GM23338 (cell line): ENCODE results near the gene TMA7. TPM values are rescaled to one million over a fixed set of nuclear protein-coding genes. Genes with fewer than 3 reads are reported as not detected.

ENCODE experiments used
- ATAC-seq: fragments of 200-7000 bp; cut with Tn5 transposase; 3 replicates; pipeline ENCODE4 v1.9.1; 2020
- DNase-seq: peaks from one replicate; pipeline ENCODE4 v3.0.0-alpha.2; 2015; ENCODE audit warnings: low spot score
- H2AFZ ChIP-seq: fragments of 200-600 bp; sonication (generic); 2 replicates; pipeline ENCODE4 v1.8.0; 2016; ENCODE audit warnings: antibody characterized with exemption, mild to moderate bottlenecking, moderate library complexity
- H3F3A ChIP-seq: fragments of 200-600 bp; sonication (generic); replicated peaks from 2 replicates; pipeline ENCODE4 v1.8.0; 2017; ENCODE audit warnings: antibody characterized with exemption, mixed run types, low read depth
- H3K27ac ChIP-seq: fragments of 200-600 bp; sonication (generic); 2 replicates; pipeline ENCODE4 v1.6.1; 2016; ENCODE audit warnings: low read depth
- H3K27me3 ChIP-seq: fragments of 200-600 bp; sonication (generic); 2 replicates; pipeline ENCODE4 v1.8.0; 2016; ENCODE audit warnings: mild to moderate bottlenecking, mixed run types, moderate library complexity; ENCODE audit not compliant: insufficient read depth
- H3K36me3 ChIP-seq: fragments of 200-600 bp; sonication (generic); 2 replicates; pipeline ENCODE4 v1.8.0; 2016; ENCODE audit warnings: mild to moderate bottlenecking; ENCODE audit not compliant: insufficient read depth
- H3K4me1 ChIP-seq: fragments of 200-600 bp; sonication (generic); 2 replicates; pipeline ENCODE4 v1.8.0; 2016; ENCODE audit warnings: mild to moderate bottlenecking, moderate library complexity; ENCODE audit not compliant: insufficient read depth
- H3K4me2 ChIP-seq: fragments of 200-600 bp; sonication (generic); 2 replicates; pipeline ENCODE4 v1.7.1; 2017; ENCODE audit warnings: mixed run types
- H3K4me3 ChIP-seq: fragments of 200-600 bp; sonication (generic); 2 replicates; pipeline ENCODE4 v1.6.1; 2016; ENCODE audit warnings: mixed run types
- H3K79me2 ChIP-seq: fragments of 200-600 bp; sonication (generic); replicated peaks from 2 replicates; pipeline ENCODE4 v1.8.0; 2017; ENCODE audit warnings: mild to moderate bottlenecking; ENCODE audit not compliant: insufficient read depth
- H3K9me2 ChIP-seq: fragments of 200-600 bp; sonication (generic); 2 replicates; pipeline ENCODE4 v1.8.0; 2017; ENCODE audit not compliant: insufficient read depth
- H4K20me1 ChIP-seq: fragments of 200-600 bp; sonication (generic); replicated peaks from 2 replicates; pipeline ENCODE4 v1.8.0; 2017; ENCODE audit warnings: mild to moderate bottlenecking; ENCODE audit not compliant: insufficient read depth
- H3K27ac Mint-ChIP-seq: 2 replicates; pipeline ENCODE4 v1.8.0; 2020; ENCODE audit warnings: inconsistent platforms, mild to moderate bottlenecking, moderate library complexity, mixed read lengths
- H3K27me3 Mint-ChIP-seq: 3 replicates; pipeline ENCODE4 v1.8.0; 2022; ENCODE audit warnings: low read depth, mild to moderate bottlenecking, moderate library complexity, mixed read lengths, inconsistent platforms; ENCODE audit not compliant: insufficient read depth, poor library complexity
- H3K36me3 Mint-ChIP-seq: 3 replicates; pipeline ENCODE4 v1.8.0; 2021; ENCODE audit warnings: low read depth, mild to moderate bottlenecking, inconsistent platforms, moderate library complexity, mixed read lengths
- H3K4me1 Mint-ChIP-seq: 3 replicates; pipeline ENCODE4 v1.8.0; 2020; ENCODE audit warnings: mild to moderate bottlenecking, inconsistent platforms, mixed read lengths
- H3K4me3 Mint-ChIP-seq: 3 replicates; pipeline ENCODE4 v1.8.0; 2021; ENCODE audit warnings: moderate library complexity, mild to moderate bottlenecking, inconsistent platforms, mixed read lengths
- H3K9me3 Mint-ChIP-seq: 3 replicates; pipeline ENCODE4 v1.8.0; 2020; ENCODE audit warnings: moderate library complexity, mild to moderate bottlenecking, inconsistent platforms, mixed read lengths
- CREB1 ChIP-seq: fragments of 250-450 bp; sonication (Bioruptor Pico); IDR thresholded peaks from 2 replicates; pipeline ENCODE4 v1.5.0; 2020; ENCODE audit warnings: low read depth, mild to moderate bottlenecking, moderate library complexity
- CTCF ChIP-seq, 2 experiments: fragments of 200-600 bp in 1 of 2; sonication (generic) in 1 of 2; conservative IDR thresholded peaks; 2 replicates each; pipeline versions ENCODE4 v1.5.1 to v1.6.1; 2016 to 2017; ENCODE audit warnings: antibody characterized with exemption in 2 of 2, low read depth in 2 of 2, mild to moderate bottlenecking in 2 of 2, moderate library complexity in 1 of 2
- ETS1 ChIP-seq: IDR thresholded peaks from 2 replicates; pipeline ENCODE4 v1.6.1; 2016; ENCODE audit warnings: antibody characterized with exemption
- EZH2 ChIP-seq: fragments of 200-600 bp; sonication (generic); IDR thresholded peaks from one replicate; pipeline ENCODE4 v1.8.0; 2017; ENCODE audit warnings: antibody characterized with exemption, mild to moderate bottlenecking, low read depth; ENCODE audit not compliant: unreplicated experiment
- EZH2phosphoT487 ChIP-seq: fragments of 200-600 bp; sonication (generic); IDR thresholded peaks from one replicate; pipeline ENCODE4 v1.8.1; 2018; ENCODE audit warnings: antibody characterized with exemption; ENCODE audit not compliant: unreplicated experiment
- JUNB ChIP-seq: IDR thresholded peaks from one replicate; pipeline ENCODE4 v1.6.1; 2016; ENCODE audit warnings: antibody characterized with exemption; ENCODE audit not compliant: unreplicated experiment
- NANOG ChIP-seq: IDR thresholded peaks from 2 replicates; pipeline ENCODE4 v1.6.1; 2016; ENCODE audit warnings: antibody characterized with exemption, borderline replicate concordance
- POLR2AphosphoS5 ChIP-seq: IDR thresholded peaks from 2 replicates; pipeline ENCODE4 v1.6.1; 2016; ENCODE audit warnings: antibody characterized with exemption, low read depth
- REST ChIP-seq: IDR thresholded peaks from one replicate; pipeline ENCODE4 v1.6.1; 2018; ENCODE audit warnings: antibody characterized with exemption; ENCODE audit not compliant: unreplicated experiment
- STAT1 ChIP-seq: IDR thresholded peaks from one replicate; pipeline ENCODE4 v1.6.1; 2016; ENCODE audit warnings: antibody characterized with exemption; ENCODE audit not compliant: unreplicated experiment
- ZNF114 ChIP-seq: fragments of 250-450 bp; sonication (Bioruptor Pico); IDR thresholded peaks from 2 replicates; pipeline ENCODE4 v1.5.0; 2020; ENCODE audit warnings: mild to moderate bottlenecking, moderate library complexity
- ZNF331 ChIP-seq: fragments of 250-450 bp; sonication (Bioruptor Pico); IDR thresholded peaks from 2 replicates; pipeline ENCODE4 v1.5.0; 2020; ENCODE audit warnings: low read depth, mild to moderate bottlenecking, moderate library complexity
- polyA plus RNA-seq: library from polyadenylated mRNA; unstranded; fragments of >200 nt; fragmentation: Nextera tagmentation; extraction: Ambion mirVana; gene quantifications from 2 replicates; pipeline ENCODE4 v1.2.1, GENCODE V29; 2016
- total RNA-seq: library from RNA; depleted of rRNA; stranded (reverse); fragments of >200 nt; shearing (Covaris generic); gene quantifications from 2 replicates; pipeline ENCODE4 v1.2.3, GENCODE V29; 2014
- TF ChIP-seq, protein P1 (sequence below): fragments of 250-450 bp; sonication (Bioruptor Pico); IDR thresholded peaks from 2 replicates; pipeline ENCODE4 v1.5.0; 2020; ENCODE audit warnings: mild to moderate bottlenecking, moderate library complexity

Gene TMA7
- total and polyA plus RNA-seq, 2 experiments from 2014 or later, result 419 to 2,089 TPM

DNA sequence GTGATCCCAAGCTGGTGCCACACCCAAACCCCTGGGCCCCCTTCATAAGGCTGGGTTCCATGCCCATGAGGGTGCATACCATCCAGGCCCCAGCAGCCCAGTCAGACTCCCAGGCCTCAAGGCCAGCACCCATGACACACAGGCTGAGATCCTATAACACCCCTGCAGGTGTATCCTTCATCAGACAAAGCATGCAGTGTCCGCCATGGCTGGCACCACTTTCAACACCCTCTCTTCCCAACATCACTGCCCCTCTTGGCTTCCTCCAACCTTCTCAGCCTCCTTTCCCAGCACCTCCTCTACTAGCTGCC lies 3.6 kb upstream of the TMA7 start:
- Histone ChIP-seq H3K4me3 (no peak overlapping the region), H3K79me2 (peaks cover 45% of the 10 kb centered on the region), H3K27ac (no peak overlapping the region), H3K9me2 (no peaks in the 10 kb centered on the region), H3K27me3 (no peaks in the 10 kb centered on the region), H4K20me1 (peaks cover 2% of the 10 kb centered on the region), H2AFZ (no peak overlapping the region), H3F3A (peaks cover 39% of the 10 kb centered on the region), H3K36me3 (peaks cover 12% of the 10 kb centered on the region), H3K4me2 (no peak overlapping the region), H3K4me1 (peaks cover 10% of the 10 kb centered on the region; the same call in 1 of the 2 replicates)
- no peak overlapping the region for H3K27ac Mint-ChIP-seq
- peaks cover 23% of the 10 kb centered on the region for H3K4me1 Mint-ChIP-seq
- H3K27me3 Mint-ChIP-seq, result peaks cover 6% of the 10 kb centered on the region
- ATAC-seq (no peak), DNase-seq (no peak)
- TF ChIP-seq CREB1 (CRISPR knock-in tag), result no peak
- no peak for TF ChIP-seq EZH2phosphoT487
- TF ChIP-seq STAT1, result no peak
- no peak for TF ChIP-seq POLR2AphosphoS5
- TF ChIP-seq, protein P1, sequence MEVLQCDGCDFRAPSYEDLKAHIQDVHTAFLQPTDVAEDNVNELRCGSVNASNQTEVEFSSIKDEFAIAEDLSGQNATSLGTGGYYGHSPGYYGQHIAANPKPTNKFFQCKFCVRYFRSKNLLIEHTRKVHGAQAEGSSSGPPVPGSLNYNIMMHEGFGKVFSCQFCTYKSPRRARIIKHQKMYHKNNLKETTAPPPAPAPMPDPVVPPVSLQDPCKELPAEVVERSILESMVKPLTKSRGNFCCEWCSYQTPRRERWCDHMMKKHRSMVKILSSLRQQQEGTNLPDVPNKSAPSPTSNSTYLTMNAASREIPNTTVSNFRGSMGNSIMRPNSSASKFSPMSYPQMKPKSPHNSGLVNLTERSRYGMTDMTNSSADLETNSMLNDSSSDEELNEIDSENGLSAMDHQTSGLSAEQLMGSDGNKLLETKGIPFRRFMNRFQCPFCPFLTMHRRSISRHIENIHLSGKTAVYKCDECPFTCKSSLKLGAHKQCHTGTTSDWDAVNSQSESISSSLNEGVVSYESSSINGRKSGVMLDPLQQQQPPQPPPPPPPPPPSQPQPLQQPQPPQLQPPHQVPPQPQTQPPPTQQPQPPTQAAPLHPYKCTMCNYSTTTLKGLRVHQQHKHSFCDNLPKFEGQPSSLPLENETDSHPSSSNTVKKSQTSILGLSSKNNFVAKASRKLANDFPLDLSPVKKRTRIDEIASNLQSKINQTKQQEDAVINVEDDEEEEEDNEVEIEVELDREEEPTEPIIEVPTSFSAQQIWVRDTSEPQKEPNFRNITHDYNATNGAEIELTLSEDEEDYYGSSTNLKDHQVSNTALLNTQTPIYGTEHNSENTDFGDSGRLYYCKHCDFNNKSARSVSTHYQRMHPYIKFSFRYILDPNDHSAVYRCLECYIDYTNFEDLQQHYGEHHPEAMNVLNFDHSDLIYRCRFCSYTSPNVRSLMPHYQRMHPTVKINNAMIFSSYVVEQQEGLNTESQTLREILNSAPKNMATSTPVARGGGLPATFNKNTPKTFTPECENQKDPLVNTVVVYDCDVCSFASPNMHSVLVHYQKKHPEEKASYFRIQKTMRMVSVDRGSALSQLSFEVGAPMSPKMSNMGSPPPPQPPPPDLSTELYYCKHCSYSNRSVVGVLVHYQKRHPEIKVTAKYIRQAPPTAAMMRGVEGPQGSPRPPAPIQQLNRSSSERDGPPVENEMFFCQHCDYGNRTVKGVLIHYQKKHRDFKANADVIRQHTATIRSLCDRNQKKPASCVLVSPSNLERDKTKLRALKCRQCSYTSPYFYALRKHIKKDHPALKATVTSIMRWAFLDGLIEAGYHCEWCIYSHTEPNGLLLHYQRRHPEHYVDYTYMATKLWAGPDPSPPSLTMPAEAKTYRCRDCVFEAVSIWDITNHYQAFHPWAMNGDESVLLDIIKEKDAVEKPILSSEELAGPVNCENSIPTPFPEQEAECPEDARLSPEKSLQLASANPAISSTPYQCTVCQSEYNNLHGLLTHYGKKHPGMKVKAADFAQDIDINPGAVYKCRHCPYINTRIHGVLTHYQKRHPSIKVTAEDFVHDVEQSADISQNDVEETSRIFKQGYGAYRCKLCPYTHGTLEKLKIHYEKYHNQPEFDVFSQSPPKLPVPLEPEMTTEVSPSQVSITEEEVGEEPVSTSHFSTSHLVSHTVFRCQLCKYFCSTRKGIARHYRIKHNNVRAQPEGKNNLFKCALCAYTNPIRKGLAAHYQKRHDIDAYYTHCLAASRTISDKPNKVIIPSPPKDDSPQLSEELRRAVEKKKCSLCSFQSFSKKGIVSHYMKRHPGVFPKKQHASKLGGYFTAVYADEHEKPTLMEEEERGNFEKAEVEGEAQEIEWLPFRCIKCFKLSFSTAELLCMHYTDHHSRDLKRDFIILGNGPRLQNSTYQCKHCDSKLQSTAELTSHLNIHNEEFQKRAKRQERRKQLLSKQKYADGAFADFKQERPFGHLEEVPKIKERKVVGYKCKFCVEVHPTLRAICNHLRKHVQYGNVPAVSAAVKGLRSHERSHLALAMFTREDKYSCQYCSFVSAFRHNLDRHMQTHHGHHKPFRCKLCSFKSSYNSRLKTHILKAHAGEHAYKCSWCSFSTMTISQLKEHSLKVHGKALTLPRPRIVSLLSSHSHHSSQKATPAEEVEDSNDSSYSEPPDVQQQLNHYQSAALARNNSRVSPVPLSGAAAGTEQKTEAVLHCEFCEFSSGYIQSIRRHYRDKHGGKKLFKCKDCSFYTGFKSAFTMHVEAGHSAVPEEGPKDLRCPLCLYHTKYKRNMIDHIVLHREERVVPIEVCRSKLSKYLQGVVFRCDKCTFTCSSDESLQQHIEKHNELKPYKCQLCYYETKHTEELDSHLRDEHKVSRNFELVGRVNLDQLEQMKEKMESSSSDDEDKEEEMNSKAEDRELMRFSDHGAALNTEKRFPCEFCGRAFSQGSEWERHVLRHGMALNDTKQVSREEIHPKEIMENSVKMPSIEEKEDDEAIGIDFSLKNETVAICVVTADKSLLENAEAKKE (CRISPR knock-in tag), result no peak
- no peak for TF ChIP-seq ZNF114 (CRISPR knock-in tag)
- no peak for TF ChIP-seq REST
- no peak for TF ChIP-seq ETS1
- no peak for TF ChIP-seq ZNF331 (CRISPR knock-in tag)
- no peak for TF ChIP-seq EZH2
- no peak for TF ChIP-seq CTCF (conservative IDR thresholded peaks at IDR 0.05; ENCODE audit: low read depth in 2 of 2)
- TF ChIP-seq NANOG, result no peak
- no peak for TF ChIP-seq JUNB
- H3K9me3 Mint-ChIP-seq, result no peaks in the 10 kb centered on the region
- no peak overlapping the region for H3K4me3 Mint-ChIP-seq
- peaks cover 42% of the 10 kb centered on the region for H3K36me3 Mint-ChIP-seq
